Neuronal stem cell (in vitro differentiated cells): Measurements from ENCODE around the gene EHHADH.

Experiments
- DNase-seq: peaks from one replicate; pipeline ENCODE4 v3.0.0-alpha.2; 2013; ENCODE audit warnings: low spot score
- H2AFZ ChIP-seq: one replicate; pipeline ENCODE4 v1.6.1; 2013; ENCODE audit warnings: mild to moderate bottlenecking, low read length, inconsistent platforms
- H2AK5ac ChIP-seq: 2 replicates; pipeline ENCODE4 v1.6.1; 2013; ENCODE audit warnings: low read depth, mild to moderate bottlenecking, inconsistent platforms, low read length, moderate library complexity, mixed read lengths
- H2BK120ac ChIP-seq: 2 replicates; pipeline ENCODE4 v1.6.1; 2013; ENCODE audit warnings: low read depth, mild to moderate bottlenecking, inconsistent platforms, low read length, moderate library complexity, mixed read lengths
- H2BK12ac ChIP-seq: one replicate; pipeline ENCODE4 v1.6.1; 2013; ENCODE audit warnings: low read length, inconsistent platforms
- H2BK15ac ChIP-seq: 2 replicates; pipeline ENCODE4 v1.6.1; 2013; ENCODE audit warnings: mild to moderate bottlenecking, low read length, inconsistent platforms, mixed read lengths
- H2BK5ac ChIP-seq: one replicate; pipeline ENCODE4 v1.6.1; 2013; ENCODE audit warnings: inconsistent platforms, mild to moderate bottlenecking, low read length, moderate library complexity
- H3K14ac ChIP-seq: one replicate; pipeline ENCODE4 v1.6.1; 2013; ENCODE audit warnings: low read length, inconsistent platforms
- H3K18ac ChIP-seq: 2 replicates; pipeline ENCODE4 v1.6.1; 2013; ENCODE audit warnings: low read length, inconsistent platforms
- H3K23ac ChIP-seq: 2 replicates; pipeline ENCODE4 v1.6.1; 2013; ENCODE audit warnings: low read depth, mild to moderate bottlenecking, mixed read lengths, low read length, inconsistent platforms; ENCODE audit not compliant: poor library complexity
- H3K27ac ChIP-seq: replicated peaks from 3 replicates; pipeline ENCODE4 v1.5.1; 2013; ENCODE audit warnings: low read length, inconsistent platforms
- H3K27me3 ChIP-seq, 3 experiments: 2 replicates each; pipeline ENCODE4 v1.6.1; 2013; ENCODE audit warnings: low read length in 3 of 3, mild to moderate bottlenecking in 2 of 3, inconsistent platforms in 1 of 3, low read depth in 1 of 3, mixed read lengths in 1 of 3, moderate library complexity in 1 of 3; ENCODE audit not compliant: control insufficient read depth in 3 of 3, insufficient read depth in 3 of 3
- H3K36me3 ChIP-seq, 2 donors: replicated peaks in 1 of 2; 2 replicates each; pipeline ENCODE4 v1.6.1; 2013; ENCODE audit warnings: low read length in 2 of 2; ENCODE audit not compliant: control insufficient read depth in 2 of 2, insufficient read depth in 2 of 2
- H3K4ac ChIP-seq: 2 replicates; pipeline ENCODE4 v1.6.1; 2013; ENCODE audit warnings: inconsistent platforms, mild to moderate bottlenecking, low read length, moderate library complexity
- H3K4me1 ChIP-seq, 2 donors: 1 replicate in 1 of 2; 2 replicates in 1 of 2; pipeline ENCODE4 v1.6.1; 2013; ENCODE audit warnings: low read length in 2 of 2, low read depth in 1 of 2; ENCODE audit not compliant: control insufficient read depth in 2 of 2, insufficient read depth in 1 of 2
- H3K4me2 ChIP-seq: one replicate; pipeline ENCODE4 v1.6.1; 2013; ENCODE audit warnings: mild to moderate bottlenecking, low read length, inconsistent platforms; ENCODE audit not compliant: insufficient read depth, poor library complexity, severe bottlenecking
- H3K4me3 ChIP-seq, 2 donors: 2 replicates each; pipeline ENCODE4 v1.5.1; 2013; ENCODE audit warnings: low read length in 2 of 2, mild to moderate bottlenecking in 2 of 2, inconsistent platforms in 1 of 2, moderate library complexity in 1 of 2
- H3K79me1 ChIP-seq: one replicate; pipeline ENCODE4 v1.6.1; 2013; ENCODE audit warnings: low read depth, mild to moderate bottlenecking, inconsistent platforms, low read length, moderate library complexity
- H3K9ac ChIP-seq: one replicate; pipeline ENCODE4 v1.6.1; 2013; ENCODE audit warnings: mild to moderate bottlenecking, low read depth, low read length, inconsistent platforms; ENCODE audit not compliant: poor library complexity
- H3K9me3 ChIP-seq, 2 donors: replicated peaks in 1 of 2; 2 replicates each; pipeline versions ENCODE3 to v1.6.1; 2013; ENCODE audit warnings: low read length in 2 of 2, mild to moderate bottlenecking in 2 of 2, inconsistent platforms in 1 of 2, low read depth in 1 of 2, mixed read lengths in 1 of 2, moderate library complexity in 1 of 2; ENCODE audit not compliant: control insufficient read depth in 2 of 2, insufficient read depth in 1 of 2
- H4K8ac ChIP-seq: one replicate; pipeline ENCODE4 v1.6.1; 2013; ENCODE audit warnings: low read depth, mild to moderate bottlenecking, inconsistent platforms, low read length, moderate library complexity
- H4K91ac ChIP-seq: one replicate; pipeline ENCODE4 v1.6.1; 2013; ENCODE audit warnings: low read length, low read depth, mild to moderate bottlenecking, inconsistent platforms; ENCODE audit not compliant: poor library complexity
- WGBS, 2 donors: extraction: QIAGEN DNeasy Blood & Tissue Kit; methylation state at CpG; one replicate each; pipeline ENCODE4 v1.1.7; 2013; ENCODE audit warnings: missing lambda C conversion rate in 2 of 2, mixed read lengths in 1 of 2; ENCODE audit not compliant: insufficient read length in 2 of 2, insufficient replicate concordance in 1 of 2; ENCODE audit errors: extremely low coverage in 2 of 2; 5-methylcytosine and 5-hydroxymethylcytosine counted together

The EHHADH gene

GRCh38 chr3:185225080-185225479 lies 28.8 kb downstream of the EHHADH start:
- H3K23ac ChIP-seq, result no peak overlapping the region
- H3K27ac ChIP-seq, result no peak overlapping the region
- no peak overlapping the region for H3K4ac ChIP-seq
- H3K36me3 ChIP-seq, result no peaks in the 10 kb centered on the region
- no CpG with 5 or more reads among the region's 1 CpG for WGBS, 2 donors
- no peak overlapping the region for H2BK12ac ChIP-seq
- no peak overlapping the region for H3K4me2 ChIP-seq
- H3K4me1 ChIP-seq, result no peaks in the 10 kb centered on the region
- H3K14ac ChIP-seq, result no peak overlapping the region
- H2BK15ac ChIP-seq, result no peak overlapping the region
- no peaks in the 10 kb centered on the region for H3K79me1 ChIP-seq
- no peaks in the 10 kb centered on the region for H3K27me3 ChIP-seq
- H2AFZ ChIP-seq, result no peak overlapping the region
- H3K9ac ChIP-seq, result no peak overlapping the region
- no peak overlapping the region for H4K91ac ChIP-seq
- H3K18ac ChIP-seq, result no peak overlapping the region
- no peak overlapping the region for H2AK5ac ChIP-seq
- no peak for DNase-seq
- no peak overlapping the region for H4K8ac ChIP-seq
- H2BK5ac ChIP-seq, result no peak overlapping the region
- no peaks in the 10 kb centered on the region for H3K9me3 ChIP-seq
- no peak overlapping the region for H3K4me3 ChIP-seq
- H2BK120ac ChIP-seq, result no peak overlapping the region

- H3K4me1 ChIP-seq, result peaks cover 1 to 4% of the 10 kb centered on the region in 2 donors
- H3K27ac ChIP-seq, result no peak overlapping the region
- no peaks in the 10 kb centered on the region for H3K9me3 ChIP-seq
- H3K9ac ChIP-seq, result no peak overlapping the region
- H3K18ac ChIP-seq, result no peak overlapping the region
- no peak overlapping the region for H2AFZ ChIP-seq
- no peak overlapping the region for H4K8ac ChIP-seq
- DNase-seq, result no peak
- H3K23ac ChIP-seq, result no peak overlapping the region
- H2BK120ac ChIP-seq, result no peak overlapping the region
- no peak overlapping the region for H2BK12ac ChIP-seq
- no peak overlapping the region for H3K4me3 ChIP-seq
- no peak overlapping the region for H2BK15ac ChIP-seq
- no peak overlapping the region for H4K91ac ChIP-seq
- no peak overlapping the region for H2AK5ac ChIP-seq
- H3K27me3 ChIP-seq, result no peaks in the 10 kb centered on the region
- no peaks in the 10 kb centered on the region for H3K36me3 ChIP-seq
- no peaks in the 10 kb centered on the region for H3K79me1 ChIP-seq
- H3K4ac ChIP-seq, result no peak overlapping the region
- H2BK5ac ChIP-seq, result no peak overlapping the region
- no peak overlapping the region for H3K4me2 ChIP-seq
- H3K14ac ChIP-seq, result no peak overlapping the region
Measured at GRCh38 chr3:185221203-185221602, 32.6 kb downstream of the EHHADH start.

- H3K9ac ChIP-seq, result no peak overlapping the region
- no peaks in the 10 kb centered on the region for H3K79me1 ChIP-seq
- no peak overlapping the region for H2AK5ac ChIP-seq
- H2BK120ac ChIP-seq, result no peak overlapping the region
- peak overlapping the region in 1 of 2 donors; percentile 41 for H3K4me3 ChIP-seq
- H3K27me3 ChIP-seq, result no peaks in the 10 kb centered on the region
- H4K91ac ChIP-seq, result no peak overlapping the region
- no peak overlapping the region for H4K8ac ChIP-seq
- H2BK5ac ChIP-seq, result no peak overlapping the region
- peaks cover 1 to 7% of the 10 kb centered on the region in 2 donors for H3K4me1 ChIP-seq
- no peaks in the 10 kb centered on the region for H3K9me3 ChIP-seq
- no peak overlapping the region for H2BK12ac ChIP-seq
- H3K14ac ChIP-seq, result no peak overlapping the region
- H3K36me3 ChIP-seq, result no peaks in the 10 kb centered on the region
- no peak for DNase-seq
- no peak overlapping the region for H3K18ac ChIP-seq
- no peak overlapping the region for H3K4me2 ChIP-seq
- no peak overlapping the region for H2BK15ac ChIP-seq
- no peak overlapping the region for H3K23ac ChIP-seq
- H3K27ac ChIP-seq, result no peak overlapping the region
- H2AFZ ChIP-seq, result peak overlapping the region; percentile 91
- H3K4ac ChIP-seq, result no peak overlapping the region
- WGBS, 2 donors, result no CpG with 5 or more reads among the region's 3 CpGs
Measured at GRCh38 chr3:185216607-185216958, 37.3 kb downstream of the EHHADH start.

GRCh38 chr3:185215873-185216606 lies 37.8 kb downstream of the EHHADH start:
- no CpG with 5 or more reads among the region's 6 CpGs for WGBS, 2 donors
- H2BK12ac ChIP-seq, result no peak overlapping the region
- no peak overlapping the region for H3K23ac ChIP-seq
- peak overlapping the region in 1 of 2 donors; percentile 41 for H3K4me3 ChIP-seq
- no peak overlapping the region for H3K27ac ChIP-seq
- H3K9me3 ChIP-seq, result no peaks in the 10 kb centered on the region
- no peak for DNase-seq
- H3K79me1 ChIP-seq, result no peaks in the 10 kb centered on the region
- no peaks in the 10 kb centered on the region for H3K27me3 ChIP-seq
- no peak overlapping the region for H3K4ac ChIP-seq
- peaks cover 1 to 7% of the 10 kb centered on the region in 2 donors for H3K4me1 ChIP-seq
- no peak overlapping the region for H3K4me2 ChIP-seq
- no peak overlapping the region for H3K18ac ChIP-seq
- no peak overlapping the region for H3K14ac ChIP-seq
- H2BK5ac ChIP-seq, result no peak overlapping the region
- H2BK15ac ChIP-seq, result no peak overlapping the region
- no peak overlapping the region for H3K9ac ChIP-seq
- H2AK5ac ChIP-seq, result no peak overlapping the region
- H4K8ac ChIP-seq, result no peak overlapping the region
- H2BK120ac ChIP-seq, result no peak overlapping the region
- H4K91ac ChIP-seq, result no peak overlapping the region
- H3K36me3 ChIP-seq, result no peaks in the 10 kb centered on the region
- peak overlapping the region; percentile 91 for H2AFZ ChIP-seq
